Measurements from ENCODE around the gene FAM118A. TPM values are rescaled to one million over a fixed set of nuclear protein-coding genes. Genes with fewer than 3 reads are reported as not detected.

The FAM118A gene
- total and polyA plus RNA-seq, 2 of the 8 experiments (the other 6 are each of a cell fraction or from before 2014, with no cell fraction given): 8.5 to 18.6 TPM

GRCh38 chr22:45272498-45272897, 37.2 kb upstream of the FAM118A start:
- H2BK5ac ChIP-seq (ENCODE audit: low read depth, low read length): no peak overlapping the region
- H3K4me1 ChIP-seq (replicated peaks in 1 of 4; ENCODE audit: control insufficient read depth in 3 of 4, insufficient read depth in 4 of 4, low read length in 3 of 4): peaks cover 5 to 10% (median 7%) of the 10 kb centered on the region in 4 experiments; a peak in 6 of 7 replicates
- no peak overlapping the region for H3K56ac ChIP-seq (replicated peaks; ENCODE audit: insufficient read length, low read depth, low read length)
- no peak overlapping the region for H2BK20ac ChIP-seq (ENCODE audit: low read length)
- H2AK5ac ChIP-seq (ENCODE audit: low read depth, low read length): no peak overlapping the region
- no peak overlapping the region for H2AFZ ChIP-seq (ENCODE audit: low read length)
- CTCF ChIA-PET (ENCODE audit: partially characterized antibody): interaction anchor here (0.7 to 1.4 kb wide), 7 partner anchors 10 to 165 kb away, joined by 3 to 5 read pairs (median 3); no protein-coding TSS in a partner anchor
- H3K36me3 ChIP-seq (ENCODE audit: control insufficient read depth in 2 of 4, insufficient read depth in 4 of 4, low read length in 3 of 4): no peaks in the 10 kb centered on the region
- DNase-seq (ENCODE audit: low read depth in 1 of 2, low spot score in 2 of 2) (no peak), FAIRE-seq (no peak)
- no peak overlapping the region for H3K9ac ChIP-seq (replicated peaks in 1 of 4; ENCODE audit: extremely low read depth in 1 of 4, low read depth in 3 of 4, low read length in 3 of 4)
- no peaks in the 10 kb centered on the region for H3K79me2 ChIP-seq (ENCODE audit: control insufficient read depth in 1 of 2, insufficient read depth in 2 of 2, low read length in 2 of 2)
- H3K4ac ChIP-seq (replicated peaks; ENCODE audit: insufficient read length, low read depth, low read length): no peak overlapping the region
- H3K27ac ChIP-seq (ENCODE audit: low read depth, low read length): no peak overlapping the region
- no peak overlapping the region for H4K8ac ChIP-seq (ENCODE audit: extremely low read depth, insufficient read depth, low read length)
- POLR2A ChIA-PET (ENCODE audit: partially characterized antibody): interaction anchor here (1.0 kb wide), 1 partner anchor 37 kb away, joined by 4 read pairs; the partner anchor contains the start of gene FAM118A
- no peak overlapping the region for H3K14ac ChIP-seq (ENCODE audit: insufficient read length)
- no peak overlapping the region for H3K4me2 ChIP-seq (ENCODE audit: insufficient read depth in 1 of 2, low read depth in 2 of 2, low read length in 2 of 2)
- no peak overlapping the region for H3K23ac ChIP-seq (ENCODE audit: insufficient read length)
- no peak overlapping the region for H2BK120ac ChIP-seq (replicated peaks; ENCODE audit: low read depth, low read length)
- no peak overlapping the region for H2BK12ac ChIP-seq (ENCODE audit: low read depth, low read length)
- H4K5ac ChIP-seq (ENCODE audit: insufficient read length, low read depth, low read length): no peak overlapping the region
- H3K23me2 ChIP-seq (ENCODE audit: low read depth, low read length): peaks cover 9% of the 10 kb centered on the region; the same call in 1 of the 2 replicates
- H2BK15ac ChIP-seq (ENCODE audit: low read length): no peak overlapping the region
- no peaks in the 10 kb centered on the region for H3K79me1 ChIP-seq (ENCODE audit: low read depth, low read length)
- H3K4me3 ChIP-seq (ENCODE audit: extremely low read depth in 1 of 4, insufficient read depth in 2 of 4, low read depth in 3 of 4, low read length in 4 of 4): no peak overlapping the region
- TF ChIP-seq FOSL1 (IDR thresholded peaks at IDR 0.05; ENCODE audit: insufficient read depth, low read depth, low read length) (no peak), YY1 (IDR thresholded peaks at IDR 0.05; ENCODE audit: low read depth, low read length) (no peak), KDM4A (IDR thresholded peaks at IDR 0.05; ENCODE audit: low read depth, low read length, severe bottlenecking) (no peak), RBBP5 (IDR thresholded peaks at IDR 0.05; ENCODE audit: borderline replicate concordance, low read depth, low read length) (no peak), BACH1 (IDR thresholded peaks at IDR 0.05; ENCODE audit: low read length) (no peak)
- H3K9me3 ChIP-seq (ENCODE audit: insufficient read depth in 2 of 2, low read depth in 1 of 2, low read length in 1 of 2): no peaks in the 10 kb centered on the region
- H3K27me3 ChIP-seq (replicated peaks in 1 of 4; ENCODE audit: control insufficient read depth in 3 of 4, extremely low read depth in 1 of 4, insufficient read depth in 3 of 4, low read length in 3 of 4): peaks cover 0 to 10% (median 8%) of the 10 kb centered on the region in 4 experiments; a peak in 5 of 7 replicates
- 83% methylated on average over 7 of the region's 7 CpGs; no CpG with 5 or more reads in 1 of the 2 experiments for WGBS, 2 experiments (ENCODE audit: extremely low coverage in 1 of 2, insufficient coverage in 1 of 2, insufficient read length in 1 of 2, insufficient replicate concordance in 2 of 2, low coverage in 1 of 2, low lambda C conversion rate in 2 of 2, missing lambda C conversion rate in 1 of 2)
- no peak overlapping the region for H3K18ac ChIP-seq (ENCODE audit: extremely low read depth, low read length)
- H4K20me1 ChIP-seq (replicated peaks in 1 of 2; ENCODE audit: control insufficient read depth in 1 of 2, insufficient read depth in 2 of 2, low read length in 2 of 2): no peaks in the 10 kb centered on the region
- H4K91ac ChIP-seq (replicated peaks; ENCODE audit: insufficient read length, low read length): no peak overlapping the region
